Osteoblast (primary cell): Measurements from ENCODE around the gene SPO11. TPM values are rescaled to one million over a fixed set of nuclear protein-coding genes. Genes with fewer than 3 reads are reported as not detected.

Source experiments
- DNase-seq: peaks from one replicate; pipeline ENCODE4 v3.0.0; 2011; ENCODE audit warnings: low spot score, mixed read lengths; ENCODE audit not compliant: insufficient read length; ENCODE audit errors: missing footprints
- H2AFZ ChIP-seq: 2 replicates; pipeline ENCODE4 v1.6.0; 2011; ENCODE audit warnings: mild to moderate bottlenecking, low read length
- H3K27ac ChIP-seq: 2 replicates; pipeline ENCODE4 v1.5.1; 2011; ENCODE audit warnings: mild to moderate bottlenecking, low read depth, low read length, moderate library complexity
- H3K27me3 ChIP-seq: 2 replicates; pipeline ENCODE4 v1.6.0; 2012; ENCODE audit warnings: mild to moderate bottlenecking, control low read depth, inconsistent platforms, low read length, moderate library complexity; ENCODE audit not compliant: insufficient read depth
- H3K36me3 ChIP-seq: 2 replicates; pipeline ENCODE4 v1.5.1; 2011; ENCODE audit warnings: mild to moderate bottlenecking, low read length, control low read depth, moderate library complexity; ENCODE audit not compliant: insufficient read depth
- H3K4me1 ChIP-seq: 2 replicates; pipeline ENCODE4 v1.5.1; 2011; ENCODE audit warnings: mild to moderate bottlenecking, low read length, control low read depth, moderate library complexity; ENCODE audit not compliant: insufficient read depth
- H3K4me2 ChIP-seq: 2 replicates; pipeline ENCODE4 v1.6.0; 2011; ENCODE audit warnings: mild to moderate bottlenecking, low read length; ENCODE audit not compliant: insufficient read depth
- H3K4me3 ChIP-seq: fragments of 200-600 bp; sonication (generic); 3 replicates; pipeline ENCODE4 v1.5.1; 2012; ENCODE audit warnings: mild to moderate bottlenecking, low read length, inconsistent platforms; ENCODE audit not compliant: insufficient read depth
- H3K79me2 ChIP-seq: 2 replicates; pipeline ENCODE4 v1.6.0; 2012; ENCODE audit warnings: mild to moderate bottlenecking, low read length, control low read depth, inconsistent platforms; ENCODE audit not compliant: insufficient read depth
- H3K9me3 ChIP-seq: 2 replicates; pipeline ENCODE4 v1.5.1; 2011; ENCODE audit warnings: low read depth, low read length, control low read depth
- H4K20me1 ChIP-seq: 2 replicates; pipeline ENCODE4 v1.6.0; 2012; ENCODE audit warnings: mild to moderate bottlenecking, low read length, control low read depth; ENCODE audit not compliant: insufficient read depth
- total RNA-seq: library from RNA; depleted of rRNA; stranded (reverse); fragments of >200 nt; gene quantifications from 2 replicates; pipeline ENCODE4 v1.2.3, GENCODE V29; 2012
- TF ChIP-seq, protein P1 (sequence below): IDR thresholded peaks from 2 replicates; pipeline ENCODE4 v1.5.1; 2011; ENCODE audit warnings: mild to moderate bottlenecking, low read depth, low read length, moderate library complexity; ENCODE audit errors: extremely low read depth

SPO11 gene
- total RNA-seq, 1 donor: not detected

DNA sequence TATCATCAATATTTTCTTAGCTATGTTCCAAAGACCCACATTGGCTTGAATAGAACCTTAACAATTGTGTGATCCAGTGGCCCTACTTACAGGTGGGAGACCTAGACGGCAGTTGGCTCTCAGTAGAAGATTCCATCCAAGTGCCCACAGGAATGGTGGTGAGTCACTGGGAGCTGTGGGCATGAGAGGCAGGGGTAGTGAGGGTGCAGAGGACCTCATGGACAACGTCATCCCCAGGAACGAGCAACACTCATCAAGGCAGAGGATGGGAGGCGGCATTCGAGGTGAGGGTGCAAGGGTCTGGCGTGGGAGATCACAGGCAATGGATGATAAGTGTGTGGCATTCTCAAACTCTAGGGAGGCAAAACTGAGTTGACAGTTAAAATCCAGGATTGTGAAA lies 17.5 kb upstream of the SPO11 start:
- H3K79me2 ChIP-seq: no peaks in the 10 kb centered on the region
- H3K4me2 ChIP-seq: no peak overlapping the region
- H3K36me3 ChIP-seq: no peaks in the 10 kb centered on the region
- H3K27me3 ChIP-seq: no peaks in the 10 kb centered on the region
- H3K4me1 ChIP-seq: no peaks in the 10 kb centered on the region
- no peak overlapping the region for H3K4me3 ChIP-seq
- TF ChIP-seq, protein P1, sequence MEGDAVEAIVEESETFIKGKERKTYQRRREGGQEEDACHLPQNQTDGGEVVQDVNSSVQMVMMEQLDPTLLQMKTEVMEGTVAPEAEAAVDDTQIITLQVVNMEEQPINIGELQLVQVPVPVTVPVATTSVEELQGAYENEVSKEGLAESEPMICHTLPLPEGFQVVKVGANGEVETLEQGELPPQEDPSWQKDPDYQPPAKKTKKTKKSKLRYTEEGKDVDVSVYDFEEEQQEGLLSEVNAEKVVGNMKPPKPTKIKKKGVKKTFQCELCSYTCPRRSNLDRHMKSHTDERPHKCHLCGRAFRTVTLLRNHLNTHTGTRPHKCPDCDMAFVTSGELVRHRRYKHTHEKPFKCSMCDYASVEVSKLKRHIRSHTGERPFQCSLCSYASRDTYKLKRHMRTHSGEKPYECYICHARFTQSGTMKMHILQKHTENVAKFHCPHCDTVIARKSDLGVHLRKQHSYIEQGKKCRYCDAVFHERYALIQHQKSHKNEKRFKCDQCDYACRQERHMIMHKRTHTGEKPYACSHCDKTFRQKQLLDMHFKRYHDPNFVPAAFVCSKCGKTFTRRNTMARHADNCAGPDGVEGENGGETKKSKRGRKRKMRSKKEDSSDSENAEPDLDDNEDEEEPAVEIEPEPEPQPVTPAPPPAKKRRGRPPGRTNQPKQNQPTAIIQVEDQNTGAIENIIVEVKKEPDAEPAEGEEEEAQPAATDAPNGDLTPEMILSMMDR: no peak
- H3K9me3 ChIP-seq: no peaks in the 10 kb centered on the region
- no peak overlapping the region for H3K27ac ChIP-seq
- H4K20me1 ChIP-seq: no peaks in the 10 kb centered on the region
- no peak overlapping the region for H2AFZ ChIP-seq
- DNase-seq: no peak

DNA sequence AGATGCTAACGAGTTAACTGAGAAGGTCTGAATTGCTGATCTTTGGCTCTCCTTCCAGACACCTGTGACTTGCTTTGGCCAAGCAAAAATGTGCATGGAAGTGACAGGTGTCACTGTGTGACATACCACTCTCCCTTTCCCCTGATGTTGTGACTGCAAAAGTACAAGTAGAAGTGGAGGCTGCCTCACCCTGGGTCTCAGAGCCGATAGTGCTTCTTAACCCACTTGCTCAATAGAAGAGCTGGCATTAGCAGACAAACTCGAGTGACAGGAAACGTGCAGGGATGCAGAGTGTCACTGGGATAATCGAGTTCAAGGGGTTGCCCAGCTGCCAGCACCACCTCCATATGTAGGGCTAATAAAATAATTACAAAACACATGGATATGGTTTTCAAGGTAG lies 16.4 kb upstream of the SPO11 start:
- no peaks in the 10 kb centered on the region for H3K79me2 ChIP-seq
- H3K27me3 ChIP-seq: no peaks in the 10 kb centered on the region
- TF ChIP-seq, protein P1: no peak
- H3K9me3 ChIP-seq: no peaks in the 10 kb centered on the region
- no peak overlapping the region for H3K4me3 ChIP-seq
- no peaks in the 10 kb centered on the region for H3K4me1 ChIP-seq
- H4K20me1 ChIP-seq: no peaks in the 10 kb centered on the region
- no peak overlapping the region for H2AFZ ChIP-seq
- no peaks in the 10 kb centered on the region for H3K36me3 ChIP-seq
- DNase-seq: no peak
- no peak overlapping the region for H3K27ac ChIP-seq
- H3K4me2 ChIP-seq: no peak overlapping the region

DNA sequence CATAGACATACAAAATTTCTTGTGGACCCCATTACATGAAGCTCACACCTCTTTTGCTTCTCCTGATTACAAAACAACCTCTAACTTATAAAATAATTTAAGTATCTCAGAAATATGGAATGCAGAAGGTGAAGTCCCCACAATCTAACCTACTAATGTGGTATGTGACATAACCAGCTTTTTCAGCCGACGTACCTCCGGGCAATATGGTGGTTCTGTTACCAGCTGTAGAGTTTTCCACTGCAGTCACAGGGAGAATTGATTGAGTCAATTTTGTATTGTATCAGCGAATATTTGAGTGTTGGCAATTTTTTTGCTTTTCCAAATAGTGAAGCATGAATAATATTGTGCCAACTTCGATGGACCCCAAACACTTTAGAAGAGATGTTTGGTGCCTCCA lies 15.7 kb upstream of the SPO11 start:
- Histone ChIP-seq H3K4me1 (no peaks in the 10 kb centered on the region), H3K9me3 (no peaks in the 10 kb centered on the region), H3K27ac (no peak overlapping the region), H4K20me1 (no peaks in the 10 kb centered on the region), H3K79me2 (no peaks in the 10 kb centered on the region), H3K4me3 (no peak overlapping the region), H2AFZ (no peak overlapping the region), H3K4me2 (no peak overlapping the region), H3K36me3 (no peaks in the 10 kb centered on the region), H3K27me3 (no peaks in the 10 kb centered on the region)
- TF ChIP-seq, protein P1: no peak
- DNase-seq: no peak

DNA sequence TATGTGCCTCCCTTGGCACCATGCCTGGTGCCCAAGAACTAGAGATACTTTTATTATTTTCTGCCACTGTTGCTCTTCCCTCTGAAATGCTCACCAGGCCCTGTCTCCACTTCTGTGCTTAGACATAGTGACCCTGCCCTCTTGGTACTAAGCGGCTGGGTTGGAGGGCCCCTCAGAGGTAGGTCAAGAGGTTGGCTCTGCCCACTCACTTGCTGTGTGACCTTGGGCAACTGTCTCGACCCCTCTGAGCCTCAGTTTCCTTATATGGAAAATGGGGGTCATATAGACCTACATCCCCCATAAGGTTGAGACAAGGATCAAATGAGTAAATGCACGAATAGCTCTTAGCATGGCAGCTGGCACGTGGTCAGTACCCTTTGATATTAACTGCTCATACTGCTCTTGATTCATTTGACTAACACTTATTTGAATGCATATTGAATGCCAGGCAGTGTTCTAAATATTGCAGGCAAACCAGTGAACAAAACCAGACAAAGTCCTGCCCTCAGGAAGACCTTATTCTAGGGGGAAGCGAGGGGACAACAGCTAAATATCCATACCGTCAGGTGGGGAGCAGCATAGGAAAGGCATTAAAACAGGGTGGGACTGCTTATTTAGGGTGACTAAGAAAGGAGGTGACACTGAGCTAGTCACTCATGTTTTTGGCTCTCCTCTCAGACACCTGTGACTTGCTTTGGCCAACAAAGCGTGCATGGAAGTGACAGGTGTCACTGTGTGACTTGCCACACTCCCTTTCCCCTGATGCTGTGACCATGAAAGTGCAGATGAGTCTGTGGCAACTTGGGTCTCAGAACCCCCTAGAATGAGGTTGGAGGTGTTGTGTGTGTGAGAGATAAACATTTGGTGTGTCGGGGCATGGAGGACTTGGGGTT lies 14.3 kb upstream of the SPO11 start:
- H3K4me3 ChIP-seq: no peak overlapping the region
- no peaks in the 10 kb centered on the region for H3K4me1 ChIP-seq
- TF ChIP-seq, protein P1: no peak
- no peak overlapping the region for H3K27ac ChIP-seq
- H3K27me3 ChIP-seq: no peaks in the 10 kb centered on the region
- no peak overlapping the region for H2AFZ ChIP-seq
- H3K9me3 ChIP-seq: no peaks in the 10 kb centered on the region
- no peaks in the 10 kb centered on the region for H3K36me3 ChIP-seq
- H4K20me1 ChIP-seq: no peaks in the 10 kb centered on the region
- no peak for DNase-seq
- H3K4me2 ChIP-seq: no peak overlapping the region
- H3K79me2 ChIP-seq: no peaks in the 10 kb centered on the region
